GM19397 (cell line): ENCODE measurements around the gene ADH1C.
A peak's percentile ranks its signal among the peaks of the same experiment; 100 is the strongest.
"Not testable (repeated sequence)": the region's sequence is repeated elsewhere in the genome, so short reads cannot be mapped to it uniquely, and the experiment has no call there.

Experiments
- ATAC-seq: cut with Tn5 transposase; IDR thresholded peaks from one replicate; pipeline ENCODE4 v1.9.1; 2021; ENCODE audit warnings: mild to moderate bottlenecking, moderate library complexity; ENCODE audit not compliant: unreplicated experiment

The ADH1C gene

GRCh38 chr4:99359480-99360204 lies 7.1 kb upstream of the ADH1C start:
- ATAC-seq: no peak

- no peak for ATAC-seq
Measured at GRCh38 chr4:99357948-99358347, 5.4 kb upstream of the ADH1C start.

- ATAC-seq: peak; percentile 87
Measured at GRCh38 chr4:99356992-99357391, 4.4 kb upstream of the ADH1C start.

- peak; percentile 12 for ATAC-seq
Measured at GRCh38 chr4:99356149-99356548, 3.6 kb upstream of the ADH1C start.

GRCh38 chr4:99351487-99351886 lies 1.1 kb downstream of the ADH1C start:
- ATAC-seq: no peak

GRCh38 chr4:99349338-99349737 lies 3.2 kb downstream of the ADH1C start:
- no peak for ATAC-seq

- ATAC-seq: not testable (repeated sequence)
Measured at GRCh38 chr4:99342624-99343023, 9.9 kb downstream of the ADH1C start.

- ATAC-seq: no peak
Measured at GRCh38 chr4:99341426-99341825, 11.1 kb downstream of the ADH1C start.

- ATAC-seq: no peak
Measured at GRCh38 chr4:99339172-99339571, 13.4 kb downstream of the ADH1C start.

- no peak for ATAC-seq
Measured at GRCh38 chr4:99336553-99336952, 16.0 kb downstream of the ADH1C start.

GRCh38 chr4:99334880-99335279 lies 17.7 kb downstream of the ADH1C start:
- ATAC-seq: no peak

- ATAC-seq: no peak
Measured at GRCh38 chr4:99330648-99331047, 21.9 kb downstream of the ADH1C start.

GRCh38 chr4:99329876-99330275 lies 22.7 kb downstream of the ADH1C start:
- ATAC-seq: no peak

- ATAC-seq: no peak
Measured at GRCh38 chr4:99324979-99325378, 27.6 kb downstream of the ADH1C start.

GRCh38 chr4:99324361-99324760 lies 28.2 kb downstream of the ADH1C start:
- no peak for ATAC-seq

- ATAC-seq: no peak
Measured at GRCh38 chr4:99323756-99324155, 28.8 kb downstream of the ADH1C start.

GRCh38 chr4:99321241-99322191 lies 31.0 kb downstream of the ADH1C start, which contains the start of gene ADH1B:
Gene ADH1B (minus strand): TSS chr4:99321401. CDS start chr4:99321331, 70 bp downstream.
- ATAC-seq: no peak

GRCh38 chr4:99317811-99318210 lies 34.7 kb downstream of the ADH1C start:
- ATAC-seq: not testable (repeated sequence)

- ATAC-seq: no peak
Measured at GRCh38 chr4:99317354-99317753, 35.2 kb downstream of the ADH1C start.

- ATAC-seq: no peak
Measured at GRCh38 chr4:99315839-99316238, 36.7 kb downstream of the ADH1C start.

- no peak for ATAC-seq
Measured at GRCh38 chr4:99314211-99314610, 38.3 kb downstream of the ADH1C start.

GRCh38 chr4:99310389-99310788 lies 42.2 kb downstream of the ADH1C start:
- ATAC-seq: no peak
